Breast epithelium (tissue), 3 donors: ENCODE measurements around the gene C4BPA.

Source experiments
- POLR2AphosphoS5 ChIP-seq, 3 donors: sonication (generic); formaldehyde crosslinking; IDR thresholded peaks; one replicate each; pipeline ENCODE4 v1.6.1; 2017; ENCODE audit warnings: antibody characterized with exemption in 3 of 3
- TF ChIP-seq, protein P1 (sequence below), 3 donors: fragments of 450-650 bp; IDR thresholded peaks; one replicate each; pipeline ENCODE4 v1.5.1; 2016 to 2017; ENCODE audit warnings: antibody characterized with exemption in 3 of 3, mild to moderate bottlenecking in 3 of 3, moderate library complexity in 3 of 3

DNA sequence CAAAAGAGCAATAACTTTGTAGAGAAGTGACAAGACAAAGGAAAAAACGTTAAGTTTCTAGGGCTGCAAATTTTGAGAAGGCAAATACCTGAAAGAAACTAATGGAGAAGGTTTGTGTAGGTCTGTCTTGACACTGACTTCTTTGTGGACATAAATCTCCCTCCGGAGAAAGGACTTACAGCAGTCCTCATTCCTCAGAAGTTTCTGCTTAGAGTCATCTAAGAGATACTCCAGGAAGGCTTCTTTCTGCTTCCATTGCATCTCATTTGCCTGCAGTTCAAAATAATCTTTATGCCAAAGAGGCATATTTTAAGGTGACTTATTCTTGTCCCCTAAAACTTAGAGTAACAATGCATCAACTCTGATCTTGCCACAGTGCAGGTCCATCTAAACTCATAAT lies 19.8 kb upstream of the C4BPA start:
- TF ChIP-seq, protein P1, sequence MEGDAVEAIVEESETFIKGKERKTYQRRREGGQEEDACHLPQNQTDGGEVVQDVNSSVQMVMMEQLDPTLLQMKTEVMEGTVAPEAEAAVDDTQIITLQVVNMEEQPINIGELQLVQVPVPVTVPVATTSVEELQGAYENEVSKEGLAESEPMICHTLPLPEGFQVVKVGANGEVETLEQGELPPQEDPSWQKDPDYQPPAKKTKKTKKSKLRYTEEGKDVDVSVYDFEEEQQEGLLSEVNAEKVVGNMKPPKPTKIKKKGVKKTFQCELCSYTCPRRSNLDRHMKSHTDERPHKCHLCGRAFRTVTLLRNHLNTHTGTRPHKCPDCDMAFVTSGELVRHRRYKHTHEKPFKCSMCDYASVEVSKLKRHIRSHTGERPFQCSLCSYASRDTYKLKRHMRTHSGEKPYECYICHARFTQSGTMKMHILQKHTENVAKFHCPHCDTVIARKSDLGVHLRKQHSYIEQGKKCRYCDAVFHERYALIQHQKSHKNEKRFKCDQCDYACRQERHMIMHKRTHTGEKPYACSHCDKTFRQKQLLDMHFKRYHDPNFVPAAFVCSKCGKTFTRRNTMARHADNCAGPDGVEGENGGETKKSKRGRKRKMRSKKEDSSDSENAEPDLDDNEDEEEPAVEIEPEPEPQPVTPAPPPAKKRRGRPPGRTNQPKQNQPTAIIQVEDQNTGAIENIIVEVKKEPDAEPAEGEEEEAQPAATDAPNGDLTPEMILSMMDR (IDR thresholded peaks at IDR 0.05), result no peak
- TF ChIP-seq POLR2AphosphoS5 (IDR thresholded peaks at IDR 0.05), result no peak
